Femur (tissue), 1 donor: Measurements from ENCODE around the gene MUC20.
A peak's percentile ranks its signal among the peaks of the same experiment; 100 is the strongest.
"Not testable (repeated sequence)": the region's sequence is repeated elsewhere in the genome, so short reads cannot be mapped to it uniquely, and the experiment has no call there.

Experiments used
- DNase-seq: peaks from one replicate; pipeline ENCODE4 v3.0.0-alpha.2; 2017

The MUC20 gene

DNA sequence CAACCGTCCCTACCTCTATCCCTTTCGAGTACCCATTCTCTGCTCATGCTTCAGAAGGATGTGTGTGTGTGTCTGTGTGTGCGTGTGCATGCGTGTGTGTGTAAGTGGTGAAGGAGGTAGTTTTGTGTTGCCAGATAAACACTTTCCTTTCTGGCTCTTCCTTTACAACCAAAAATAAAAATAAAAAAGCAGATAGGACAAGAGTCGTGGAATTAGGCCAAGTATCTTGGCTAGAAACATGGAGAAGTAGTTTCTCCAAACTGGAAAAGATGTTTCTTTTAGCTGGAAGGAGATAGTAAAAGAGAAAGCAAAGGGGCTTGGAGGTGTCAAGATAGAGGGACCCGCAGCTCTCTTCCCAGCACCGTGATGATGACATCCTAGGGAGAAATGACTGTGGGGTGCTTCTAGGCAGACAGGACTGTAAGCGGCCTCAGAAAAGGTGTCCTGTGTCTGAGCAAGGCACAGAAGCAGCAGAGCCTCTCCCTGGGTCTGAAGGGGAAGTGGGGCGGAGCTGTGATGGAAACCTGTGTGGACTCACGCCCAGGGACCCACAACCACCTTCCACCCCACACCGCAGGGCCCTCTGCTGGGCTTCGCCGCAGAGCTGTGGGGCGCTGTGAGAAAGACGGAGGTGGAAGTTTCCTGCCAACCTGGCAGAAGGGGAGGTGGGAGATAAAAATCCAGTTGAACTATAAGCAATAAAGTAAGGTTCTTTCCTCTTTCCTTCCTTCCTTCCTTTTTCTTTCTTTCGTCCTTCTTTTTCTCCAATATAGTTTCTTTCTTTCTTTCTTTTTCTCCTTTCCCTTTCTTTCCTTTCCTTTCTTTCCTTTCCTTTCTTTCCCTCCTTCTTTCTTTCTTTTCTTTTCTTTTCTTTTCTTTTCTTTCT, 35.3 kb downstream of the MUC20 start:
- DNase-seq, result no peak

DNA sequence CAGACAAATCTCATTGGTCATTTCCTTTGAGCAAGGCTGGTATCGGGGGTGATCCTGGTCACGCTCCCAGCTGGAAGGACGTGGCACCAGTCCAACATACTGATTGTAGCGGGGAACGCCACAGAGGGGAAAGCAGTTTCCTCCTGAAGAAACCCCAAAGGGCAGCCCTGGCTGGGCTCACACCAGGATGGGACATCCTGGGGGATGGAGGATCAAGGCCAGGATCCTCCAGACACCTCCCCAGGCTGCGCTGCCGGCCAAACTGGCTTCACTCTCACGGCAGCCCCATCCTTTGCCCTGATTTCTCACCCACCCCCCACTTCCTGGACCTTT, 36.6 kb downstream of the MUC20 start:
- no peak for DNase-seq

DNA sequence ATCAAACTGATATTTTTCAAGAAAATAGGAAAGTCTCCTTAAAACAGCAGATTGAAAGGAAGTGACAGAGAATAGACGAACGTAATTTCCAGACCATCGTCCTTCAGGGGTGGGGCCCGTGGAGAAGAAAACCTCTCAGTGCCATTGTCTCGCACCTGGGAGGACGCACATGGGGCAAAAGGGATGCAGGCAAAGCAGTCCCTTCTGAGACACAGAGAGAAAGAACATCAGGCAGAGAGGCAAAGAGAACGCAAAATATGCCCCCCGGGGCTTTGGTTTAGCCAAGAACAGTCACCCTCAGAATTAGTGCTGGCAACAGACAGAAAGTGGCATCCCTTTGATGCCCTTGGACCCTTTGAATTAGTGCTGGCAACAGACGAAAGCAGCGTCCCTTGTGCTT, 37.0 kb downstream of the MUC20 start:
- no peak for DNase-seq

DNA sequence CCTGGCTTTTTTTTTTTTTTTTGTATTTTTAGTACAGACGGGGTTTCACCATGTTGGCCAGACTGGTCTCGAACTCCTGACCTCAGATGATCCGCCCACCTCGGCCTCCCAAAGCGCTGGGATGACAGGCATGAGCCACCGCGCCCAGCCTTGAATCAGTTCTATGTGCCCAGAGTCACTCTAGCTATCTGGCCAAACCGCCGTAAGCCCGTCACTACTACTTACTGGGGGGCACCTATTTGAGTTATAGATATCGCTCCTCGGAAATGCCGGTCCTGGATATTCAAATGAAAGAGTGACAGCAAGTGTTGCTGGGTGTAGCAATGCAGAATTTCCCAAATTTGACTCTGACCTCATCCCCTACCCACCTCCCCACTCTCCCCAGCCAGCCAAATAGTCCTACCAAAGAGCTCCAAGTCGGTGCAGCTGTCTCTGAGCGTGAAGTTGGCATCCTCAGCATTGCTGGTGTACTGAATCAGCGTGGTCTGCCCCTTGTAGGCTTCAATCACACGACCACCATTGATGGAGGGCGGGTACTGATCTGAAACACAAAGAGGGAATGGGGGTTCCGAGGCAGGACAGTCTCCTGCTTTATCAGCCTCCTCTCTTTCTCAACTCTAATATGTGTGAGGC, 38.1 kb downstream of the MUC20 start:
- DNase-seq, result no peak

DNA sequence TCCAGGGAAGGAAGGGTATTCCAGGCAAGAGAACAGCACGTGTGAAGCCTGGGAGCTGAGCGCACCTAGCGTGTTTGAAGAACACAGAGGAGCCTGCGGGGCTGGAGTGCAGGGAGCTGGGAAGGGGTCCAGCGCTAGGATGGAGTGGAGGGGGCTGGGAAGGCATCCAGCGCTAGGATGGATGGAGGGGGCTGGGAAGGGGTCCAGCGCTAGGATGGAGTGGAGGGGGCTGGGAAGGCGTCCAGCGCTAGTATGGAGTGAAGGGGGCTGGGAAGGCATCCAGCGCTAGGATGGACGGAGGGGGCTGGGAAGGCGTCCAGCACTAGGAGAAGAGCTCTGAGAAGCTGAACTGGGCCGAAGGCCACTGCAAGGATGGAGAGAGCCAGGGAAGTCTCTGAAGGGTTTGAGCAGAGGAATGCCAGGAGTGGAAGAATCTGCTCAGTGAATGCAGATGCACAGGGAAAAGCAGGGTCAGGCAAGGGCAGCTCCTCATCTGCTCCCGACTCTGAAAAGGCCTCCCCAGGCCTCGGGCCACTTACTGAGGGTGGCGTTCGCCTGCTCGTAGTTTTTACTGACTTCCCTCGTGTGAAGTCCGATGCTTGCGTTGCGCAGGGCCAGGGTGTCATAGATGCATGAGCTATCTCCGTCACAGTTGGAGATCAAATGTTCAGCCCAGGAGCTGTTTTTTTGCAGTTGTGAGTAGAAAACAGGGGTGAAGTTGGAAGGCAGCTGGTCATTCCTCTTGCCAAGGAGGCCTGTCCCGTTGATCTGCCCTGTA, 39.8 kb downstream of the MUC20 start:
- peak; percentile 93 for DNase-seq

DNA sequence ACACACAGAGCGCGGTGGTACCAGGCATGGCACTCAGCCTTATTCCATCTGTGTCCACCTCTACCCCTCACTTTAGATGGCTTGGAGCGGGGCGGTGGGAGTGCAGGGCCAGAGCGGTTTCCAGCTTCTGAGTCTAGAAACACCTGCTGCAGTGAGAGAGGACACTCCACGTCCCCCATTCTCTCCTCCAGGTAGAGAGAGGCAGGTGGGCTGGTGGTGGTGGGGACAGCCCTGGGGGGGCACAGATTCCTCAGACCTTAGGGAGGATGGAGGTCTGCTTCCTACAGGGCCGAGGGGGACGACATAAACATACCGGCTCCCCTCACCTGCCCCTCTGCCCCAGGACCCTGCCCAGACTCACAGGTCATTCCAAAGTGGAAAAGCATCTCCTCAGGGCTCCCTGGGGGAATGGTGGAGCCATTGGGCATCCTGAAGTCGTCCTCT, 40.4 kb downstream of the MUC20 start:
- DNase-seq, result no peak

DNA sequence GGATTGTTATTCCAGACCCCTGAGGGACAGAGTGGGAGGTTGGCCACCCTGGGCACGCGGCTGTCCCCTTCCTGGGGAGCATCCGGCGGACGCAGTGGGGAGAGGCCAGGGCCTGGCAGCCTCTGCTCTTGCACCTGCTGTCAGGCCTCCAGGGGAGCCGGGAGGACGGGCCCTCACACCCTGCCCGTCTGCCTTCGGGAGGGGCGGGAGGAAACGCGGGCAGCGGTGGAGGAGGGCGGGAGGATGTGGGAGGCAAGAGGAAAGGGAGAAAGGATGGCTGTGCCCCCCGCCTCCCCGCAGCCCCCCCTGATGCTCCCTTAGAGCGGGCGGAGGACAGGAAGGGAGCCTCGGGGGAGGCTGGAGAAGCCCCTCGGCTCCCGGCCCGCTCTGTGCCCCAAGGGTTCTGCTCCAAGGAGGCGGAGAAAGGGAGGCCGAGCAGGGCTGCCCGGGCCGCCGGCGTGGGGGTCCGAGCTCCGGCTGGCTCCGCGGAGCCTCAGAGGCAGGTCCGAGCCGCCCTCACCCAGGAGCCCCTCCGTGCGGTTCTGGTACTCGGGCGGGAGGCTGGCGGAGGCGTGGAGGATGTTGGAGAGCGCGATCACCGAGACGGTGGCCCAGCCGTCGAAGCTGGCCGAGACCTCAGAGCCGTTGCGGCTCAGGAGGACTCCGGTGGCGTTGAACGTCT, 40.9 kb downstream of the MUC20 start:
- DNase-seq, result no peak

DNA sequence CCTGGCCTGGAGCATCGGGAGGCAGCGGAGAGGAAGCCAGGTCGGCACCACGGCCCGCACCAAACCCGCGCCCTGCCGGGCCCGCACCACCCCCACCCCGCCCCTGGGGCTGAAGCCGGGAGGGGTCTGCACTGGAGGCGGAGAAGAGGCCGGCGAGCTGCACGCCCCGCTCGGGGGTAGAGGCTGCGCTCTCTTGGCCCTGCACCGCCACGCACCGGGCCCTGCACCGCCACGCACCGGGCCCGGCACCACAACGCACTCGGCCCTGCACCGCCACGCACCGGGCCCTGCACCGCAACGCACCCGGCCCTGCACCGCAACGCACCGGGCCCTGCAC, 41.4 kb downstream of the MUC20 start:
- DNase-seq, result no peak

DNA sequence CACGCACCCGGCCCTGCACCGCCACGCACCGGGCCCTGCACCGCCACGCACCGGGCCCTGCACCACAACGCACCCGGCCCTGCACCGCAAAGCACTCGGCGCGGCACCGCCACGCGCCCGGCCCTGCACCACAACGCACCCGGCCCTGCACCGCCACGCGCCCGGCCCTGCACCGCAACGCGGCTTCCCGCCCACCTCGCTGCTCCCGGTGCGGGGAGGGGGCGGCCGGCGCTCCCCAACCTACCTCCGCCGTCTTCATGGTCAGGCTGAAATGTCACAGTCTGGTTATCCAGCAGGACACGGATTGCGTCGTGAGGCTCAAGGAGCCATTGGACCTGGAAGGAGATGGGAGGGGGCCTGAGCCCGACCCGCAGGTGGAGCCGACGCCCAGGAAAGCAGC, 41.8 kb downstream of the MUC20 start:
- DNase-seq, result no peak

DNA sequence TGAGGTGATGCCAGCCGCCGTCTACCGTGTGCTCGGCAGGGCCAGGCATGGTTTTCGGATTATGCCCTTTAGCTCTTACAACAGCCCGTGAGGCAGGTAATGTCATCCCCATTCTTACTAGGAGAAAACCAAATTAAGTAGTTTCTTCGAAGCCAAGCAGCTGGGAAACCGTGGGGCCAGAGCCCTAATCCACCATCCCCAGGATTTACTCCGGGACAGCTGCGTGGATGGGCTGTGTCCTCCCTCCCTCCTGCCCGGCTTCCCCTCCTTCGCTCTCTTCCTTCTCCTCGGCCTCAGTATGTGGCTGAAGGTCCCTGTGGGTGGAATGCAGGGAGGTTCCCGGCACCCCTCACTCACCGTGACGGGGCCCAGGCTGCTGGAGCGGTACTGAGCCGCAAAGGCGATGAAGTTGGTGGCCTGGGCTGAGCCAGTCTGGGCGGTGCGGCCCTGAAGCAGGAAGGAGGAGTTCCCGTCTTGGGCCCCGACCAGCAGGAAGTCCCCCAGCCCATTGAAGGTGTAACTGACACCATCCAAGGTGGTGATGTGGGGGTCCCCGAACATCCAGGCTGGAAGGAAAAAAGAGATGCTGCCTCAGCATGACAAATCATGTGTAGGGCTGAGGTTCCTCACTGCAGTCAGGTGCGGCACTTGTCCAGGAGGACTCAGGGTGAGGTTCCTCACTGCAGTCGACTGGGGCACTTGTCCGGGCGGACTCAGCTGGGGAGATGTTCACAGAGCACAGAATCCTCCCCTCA, 42.5 kb downstream of the MUC20 start:
- DNase-seq, result peak; percentile 50

DNA sequence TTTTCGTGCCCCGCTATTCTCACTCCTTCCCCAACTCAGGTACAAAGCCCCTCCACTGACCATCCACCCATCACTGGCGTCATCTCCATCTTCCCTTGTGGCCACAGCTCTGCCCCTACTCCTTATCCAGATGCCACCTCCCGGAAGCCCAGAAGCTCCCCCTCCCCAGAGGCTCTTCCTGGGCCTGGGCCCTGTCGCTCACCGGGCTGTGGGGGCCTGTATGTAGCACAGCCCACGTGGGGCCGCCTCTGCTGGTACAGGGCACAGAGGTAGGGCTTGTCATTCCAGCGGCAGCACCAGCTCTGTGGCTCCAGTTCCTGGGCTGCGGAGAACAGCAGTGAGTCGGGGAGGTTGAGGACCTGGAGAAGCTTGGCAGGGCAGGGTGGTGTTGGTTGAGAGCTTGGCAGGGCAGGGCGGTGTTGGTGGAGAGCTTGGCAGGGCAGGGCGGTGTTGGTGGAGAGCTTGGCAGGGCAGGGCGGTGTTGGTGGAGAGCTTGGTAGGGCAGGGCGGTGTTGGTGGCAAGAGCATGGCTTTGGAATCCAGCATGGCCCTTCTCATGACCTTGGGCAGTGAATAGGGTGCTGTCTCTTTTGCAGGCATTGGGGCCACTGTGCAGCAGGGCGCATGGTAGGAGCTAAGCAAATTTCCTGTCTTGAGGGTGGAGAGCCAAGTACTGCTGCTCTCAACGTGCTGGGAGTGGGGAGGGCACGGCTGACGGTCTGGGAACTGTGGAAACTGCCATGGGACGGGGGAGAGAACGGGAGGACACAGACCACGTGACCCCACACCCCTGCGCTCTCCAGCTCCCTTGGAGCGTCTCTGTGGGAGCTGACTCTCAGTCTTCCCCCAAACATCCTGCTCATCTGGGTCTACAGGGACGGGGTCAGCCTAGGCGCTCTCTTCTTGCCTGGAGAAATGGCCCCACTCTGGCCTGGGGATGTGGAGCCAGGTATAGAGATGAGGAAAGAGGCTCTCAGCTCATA, 43.4 kb downstream of the MUC20 start:
- DNase-seq, result no peak

DNA sequence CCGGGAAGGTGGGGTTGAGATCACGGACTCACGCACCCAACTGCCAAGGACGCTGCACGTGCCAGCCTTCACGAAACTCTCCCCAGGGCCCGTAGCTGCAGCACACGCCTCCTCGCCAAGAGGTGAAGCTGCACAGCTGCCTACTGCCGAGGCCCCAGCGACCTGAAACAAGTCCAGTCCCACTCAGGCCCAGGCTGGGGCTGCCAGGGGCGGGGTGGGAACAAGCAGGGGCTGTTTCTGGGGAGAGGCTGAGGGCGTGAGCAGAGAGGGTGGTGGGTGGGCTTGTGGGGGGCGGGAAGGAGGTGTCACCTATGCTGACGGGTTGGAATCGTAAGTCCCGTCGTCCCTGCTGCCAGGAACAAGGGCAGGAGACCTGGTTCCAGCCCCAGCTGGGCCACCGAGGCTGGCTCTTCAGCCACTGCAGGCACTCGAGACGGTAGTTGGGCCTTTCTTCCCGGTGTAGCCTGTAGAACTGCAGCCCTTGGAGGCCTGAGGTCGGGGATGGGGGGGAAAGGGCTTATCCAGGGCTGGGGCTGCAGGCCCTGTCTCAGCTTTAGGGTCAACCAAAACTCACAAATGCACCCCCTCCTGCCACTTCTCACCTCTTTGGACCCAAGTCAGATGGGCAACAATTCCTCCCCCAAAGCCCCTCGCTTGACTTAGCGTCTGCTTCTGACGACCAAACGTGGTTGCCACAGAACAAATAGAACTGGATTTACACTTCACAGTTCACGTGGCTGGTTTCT, 44.4 kb downstream of the MUC20 start:
- DNase-seq, result no peak

DNA sequence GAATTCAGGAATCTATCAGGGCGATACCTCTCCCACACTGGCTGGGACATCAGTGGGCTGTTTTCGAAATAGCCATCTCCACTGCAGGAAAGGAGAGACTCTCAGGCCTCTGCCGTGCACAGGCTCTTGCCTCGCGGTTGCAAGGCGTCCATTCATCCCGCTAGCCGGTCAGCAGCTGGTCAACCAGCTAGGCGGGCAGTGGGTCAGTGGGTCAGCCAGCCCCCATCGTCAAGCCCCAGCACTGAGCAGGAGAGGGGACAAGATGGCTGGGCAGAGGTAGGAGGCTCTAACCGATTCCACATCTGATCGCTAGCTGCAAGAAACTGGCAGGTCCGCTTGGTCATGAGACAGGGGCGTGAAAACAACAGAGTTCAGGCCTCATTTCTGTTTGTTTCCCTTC, 45.9 kb downstream of the MUC20 start:
- DNase-seq, result no peak

DNA sequence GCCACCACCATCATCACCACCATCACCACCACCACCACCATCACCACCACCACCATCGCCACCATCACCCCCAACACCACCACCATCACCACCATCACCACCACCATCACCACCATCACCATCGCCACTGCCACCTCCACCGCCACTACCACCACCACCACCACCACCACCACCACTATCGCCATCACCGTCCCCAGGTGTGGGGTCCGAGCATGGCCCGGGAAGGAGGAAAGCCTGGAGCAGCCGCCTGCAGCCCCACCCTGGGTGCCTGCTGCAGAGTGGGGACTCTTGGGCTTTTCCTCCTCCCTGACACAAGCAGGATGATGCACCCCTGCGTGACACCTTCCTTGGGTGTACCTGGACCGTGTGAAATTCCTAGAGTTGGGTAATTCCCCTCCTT, 47.0 kb downstream of the MUC20 start:
- DNase-seq, result no peak

DNA sequence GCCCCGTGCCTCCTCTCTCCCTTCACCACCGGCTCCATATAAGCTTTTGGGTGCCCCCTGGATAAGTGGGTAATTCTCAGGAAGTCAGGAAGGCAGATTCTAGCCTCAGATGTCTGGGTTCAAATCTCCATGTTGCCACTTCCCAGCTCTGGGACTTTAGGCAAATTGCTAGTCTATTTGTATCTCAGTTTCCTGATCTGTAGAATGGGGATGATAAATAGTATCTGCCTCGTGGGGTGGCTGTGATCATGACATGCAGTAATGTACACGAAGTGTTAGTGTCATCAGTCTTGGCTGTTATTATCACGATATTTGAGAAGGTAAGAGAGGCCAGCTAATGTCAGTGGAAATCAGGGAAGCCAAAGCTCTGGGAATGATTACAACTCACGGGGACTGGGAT, 47.6 kb downstream of the MUC20 start:
- DNase-seq, result no peak

DNA sequence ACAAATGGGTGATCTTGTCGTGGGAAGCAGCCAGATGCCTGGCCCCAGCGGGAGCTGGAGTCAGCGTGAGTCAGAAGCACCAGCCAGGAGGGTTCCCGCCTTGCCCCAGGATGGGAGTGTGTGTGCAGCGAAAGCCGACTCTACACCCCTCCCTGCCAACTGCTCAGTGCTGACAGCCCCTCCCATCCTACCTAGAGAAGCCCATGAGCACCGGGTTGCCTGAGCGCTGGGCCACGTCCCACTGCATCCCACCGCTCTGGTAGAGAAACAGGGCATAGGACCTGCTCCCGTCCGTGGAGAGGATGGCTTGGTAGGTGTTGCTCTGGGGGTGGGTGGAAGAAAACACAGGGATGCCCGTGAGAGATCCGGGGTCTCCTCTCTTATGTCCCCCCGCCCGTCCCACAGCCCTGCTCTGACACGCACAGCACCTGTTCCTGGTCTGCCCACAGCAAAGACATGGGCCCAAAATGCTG, 48.1 kb downstream of the MUC20 start:
- no peak for DNase-seq

DNA sequence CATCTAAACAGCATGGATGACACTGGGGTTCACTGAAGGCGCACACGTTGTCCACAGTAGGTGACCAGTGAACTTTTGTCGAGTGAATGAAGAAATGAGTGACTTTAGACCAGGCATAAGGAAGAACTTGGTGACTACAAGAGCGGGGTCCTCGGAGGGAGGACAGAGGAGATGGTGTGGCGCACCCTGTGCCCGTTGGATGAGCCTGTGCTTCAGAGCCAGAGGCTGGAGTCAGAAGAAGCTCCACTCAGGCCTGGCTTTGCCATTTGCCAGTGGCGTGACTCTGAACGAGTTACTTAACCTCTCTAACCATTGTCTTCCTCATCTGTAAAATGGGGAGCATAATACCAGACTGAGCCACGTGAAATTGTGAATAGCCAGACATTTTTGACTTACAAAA, 48.8 kb downstream of the MUC20 start:
- no peak for DNase-seq

DNA sequence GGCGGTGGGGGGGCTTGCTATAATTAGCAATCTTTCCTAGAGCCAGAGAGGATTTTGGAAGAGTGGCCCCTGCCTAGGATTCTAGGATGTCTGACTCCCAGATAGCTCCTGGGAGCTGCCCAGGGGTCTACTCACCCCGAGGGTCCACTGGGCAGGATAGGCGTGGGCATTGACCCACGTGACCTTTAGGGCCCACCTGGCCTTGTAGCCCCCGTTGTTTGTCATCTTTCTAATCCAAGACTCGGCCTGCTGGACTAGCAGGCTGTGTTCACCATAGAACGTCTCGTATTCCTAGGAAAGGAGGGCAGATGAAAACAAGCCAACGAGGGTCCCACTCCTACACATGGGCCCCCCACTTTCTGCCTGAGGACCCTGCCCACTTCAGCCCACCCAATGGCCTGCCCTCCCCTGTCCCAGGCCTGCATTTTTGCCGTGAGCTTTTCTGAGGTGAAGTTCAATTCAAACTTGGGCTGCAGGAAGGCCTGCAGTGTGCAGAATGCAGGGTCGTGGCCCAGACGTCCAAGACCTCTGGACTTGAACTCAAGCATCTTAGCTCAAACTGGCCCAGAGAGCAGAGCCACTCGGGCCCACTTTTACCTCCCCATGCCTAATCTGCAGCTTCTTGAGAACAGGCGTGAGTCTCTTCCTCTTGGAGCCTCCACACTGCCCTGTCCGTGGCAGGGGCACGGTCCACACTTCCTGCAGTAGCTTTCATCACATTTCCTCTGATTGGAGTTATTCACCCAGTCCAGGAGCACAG, 49.5 kb downstream of the MUC20 start:
- no peak for DNase-seq

DNA sequence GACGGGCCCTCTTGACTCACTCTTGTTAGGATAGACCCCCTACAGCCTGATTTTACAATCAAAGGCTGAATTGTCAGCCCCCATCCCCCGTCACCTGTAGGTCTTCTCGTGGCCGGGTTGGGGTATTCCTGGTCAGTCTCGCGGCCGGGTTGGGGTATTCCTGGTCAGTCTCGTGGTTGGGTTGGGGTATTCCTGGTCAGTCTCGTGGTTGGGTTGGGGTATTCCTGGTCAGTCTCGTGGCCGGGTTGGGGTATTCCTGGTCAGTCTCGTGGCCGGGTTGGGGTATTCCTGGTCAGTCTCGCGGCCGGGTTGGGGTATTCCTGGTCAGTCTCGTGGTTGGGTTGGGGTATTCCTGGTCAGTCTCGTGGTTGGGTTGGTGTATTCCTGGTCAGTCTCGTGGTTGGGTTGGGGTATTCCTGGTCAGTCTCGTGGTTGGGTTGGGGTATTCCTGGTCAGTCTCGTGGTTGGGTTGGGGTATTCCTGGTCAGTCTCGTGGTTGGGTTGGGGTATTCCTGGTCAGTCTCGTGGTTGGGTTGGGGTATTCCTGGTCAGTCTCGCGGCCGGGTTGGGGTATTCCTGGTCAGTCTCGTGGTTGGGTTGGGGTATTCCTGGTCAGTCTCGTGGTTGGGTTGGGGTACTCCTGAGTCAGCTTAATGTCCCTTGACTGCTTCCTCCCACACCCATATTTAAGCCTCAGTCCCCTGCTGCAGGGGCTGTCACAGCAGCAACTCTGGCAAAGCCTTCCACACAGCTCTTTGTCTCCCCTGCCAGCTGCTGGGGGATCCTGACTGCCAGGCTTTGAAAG, 50.3 kb downstream of the MUC20 start:
- not testable (repeated sequence) for DNase-seq
